Amniotic stem cell (primary cell): ENCODE results near the gene SNTB2.
"Not testable (repeated sequence)": the region's sequence is repeated elsewhere in the genome, so short reads cannot be mapped to it uniquely, and the experiment has no call there.

Source experiments
- DNase-seq: peaks from one replicate; lab custom pipeline; 2025; lab: John Stamatoyannopoulos, UW

The SNTB2 gene

DNA sequence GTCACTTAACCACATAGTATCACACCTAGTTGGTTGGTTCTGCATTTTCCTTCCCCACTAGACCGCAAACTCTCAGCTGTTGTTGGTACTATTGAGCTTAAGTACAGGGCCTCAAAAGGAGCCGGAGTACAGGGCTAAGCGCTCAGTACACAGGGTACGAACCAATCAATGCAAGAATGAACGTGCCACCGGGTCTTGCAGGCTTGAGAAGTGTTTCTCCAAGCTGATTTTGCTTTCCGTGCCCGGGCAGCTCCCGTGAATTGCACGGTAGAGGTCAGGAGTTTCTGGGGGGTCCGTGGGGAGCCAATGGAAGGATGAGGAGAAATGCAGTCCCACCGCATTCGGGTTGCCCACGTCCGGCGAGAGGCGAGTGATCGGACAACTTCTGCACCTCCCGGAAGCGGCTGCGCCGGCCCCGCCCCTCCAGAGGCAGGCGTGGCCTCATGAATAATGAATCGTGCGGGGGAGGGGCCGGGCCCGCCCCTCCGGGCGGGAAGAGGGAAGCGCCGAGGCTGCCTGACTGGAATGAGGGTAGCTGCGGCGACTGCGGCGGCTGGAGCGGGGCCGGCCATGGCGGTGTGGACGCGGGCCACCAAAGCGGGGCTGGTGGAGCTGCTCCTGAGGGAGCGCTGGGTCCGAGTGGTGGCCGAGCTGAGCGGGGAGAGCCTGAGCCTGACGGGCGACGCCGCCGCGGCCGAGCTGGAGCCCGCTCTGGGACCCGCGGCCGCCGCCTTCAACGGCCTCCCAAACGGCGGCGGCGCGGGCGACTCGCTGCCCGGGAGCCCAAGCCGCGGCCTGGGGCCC is at the start of gene SNTB2:
Gene SNTB2 (plus strand): TSS at position 523 of the 804 bp plus-strand sequence. CDS start 3 bp downstream, at position 526.
- DNase-seq, result peak; percentile 70

DNA sequence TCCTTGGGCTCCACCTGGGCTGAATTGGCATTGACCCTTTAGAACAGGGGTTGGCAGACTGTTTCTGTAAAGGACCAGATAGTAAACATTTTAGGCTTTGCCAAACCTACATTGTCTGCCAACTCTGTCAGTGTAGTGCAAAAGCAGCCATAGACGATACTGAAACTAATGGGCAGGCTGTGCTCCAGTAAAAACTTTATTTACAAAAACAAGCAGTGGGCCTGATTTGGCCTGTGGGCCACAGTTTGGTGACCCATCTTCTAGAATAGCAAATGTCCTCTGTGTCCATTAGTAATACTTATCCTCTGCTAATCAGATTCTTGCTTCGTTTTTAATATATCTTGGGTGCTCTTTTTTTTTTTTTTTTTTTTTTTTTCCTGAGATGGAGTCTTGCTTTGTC is 48.4 kb upstream of the SNTB2 start:
- no peak for DNase-seq

GRCh38 chr16:69139464-69139863 is 47.5 kb upstream of the SNTB2 start:
- DNase-seq, result not testable (repeated sequence)

DNA sequence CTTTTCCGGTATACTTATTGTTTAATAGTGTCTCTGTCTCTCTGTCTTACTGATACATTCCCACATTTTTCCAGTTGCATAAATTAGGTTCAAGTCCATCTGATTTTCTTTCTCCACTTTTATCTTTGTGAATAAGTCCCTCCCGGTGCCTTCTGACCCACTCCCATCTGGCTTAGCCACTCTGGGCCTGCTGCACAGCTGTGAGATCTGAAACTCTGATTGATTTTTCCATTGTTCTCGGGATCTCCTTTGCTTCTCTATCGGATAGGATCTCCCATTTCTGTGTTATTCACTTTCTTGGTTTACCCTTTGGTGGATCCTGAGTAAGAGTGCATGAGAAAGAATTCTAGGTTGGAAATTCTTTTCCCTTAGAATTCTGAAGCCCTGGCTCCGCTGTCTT is 46.0 kb upstream of the SNTB2 start:
- no peak for DNase-seq

DNA sequence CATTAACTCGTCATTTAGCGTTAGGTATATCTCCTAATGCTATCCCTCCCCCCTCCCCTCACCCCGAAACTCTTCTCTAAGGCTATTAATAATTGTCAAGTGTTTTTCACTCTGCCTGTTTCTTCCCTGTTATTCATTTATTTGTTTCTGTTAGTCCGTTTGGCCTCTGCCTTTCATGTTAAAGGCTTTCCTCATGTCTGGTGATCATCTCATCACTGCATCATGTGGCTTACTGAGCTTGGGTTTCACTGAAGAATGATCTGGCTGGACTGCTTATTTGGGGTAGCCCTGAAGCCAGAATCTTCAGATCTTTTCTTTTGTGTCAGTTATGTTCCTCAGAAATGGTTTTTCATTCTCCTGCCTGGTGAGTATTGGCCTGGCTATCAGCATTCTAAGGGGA is 45.0 kb upstream of the SNTB2 start:
- no peak for DNase-seq

GRCh38 chr16:69143116-69143515 is 43.8 kb upstream of the SNTB2 start:
- DNase-seq, result no peak

- no peak for DNase-seq
These were observed 41.3 kb upstream of the SNTB2 start for GRCh38 chr16:69145658-69146057.

GRCh38 chr16:69149621-69150020 is 37.3 kb upstream of the SNTB2 start:
- DNase-seq, result not testable (repeated sequence)

- DNase-seq, result peak; percentile 39
These were observed 36.7 kb upstream of the SNTB2 start for GRCh38 chr16:69150146-69150865.

DNA sequence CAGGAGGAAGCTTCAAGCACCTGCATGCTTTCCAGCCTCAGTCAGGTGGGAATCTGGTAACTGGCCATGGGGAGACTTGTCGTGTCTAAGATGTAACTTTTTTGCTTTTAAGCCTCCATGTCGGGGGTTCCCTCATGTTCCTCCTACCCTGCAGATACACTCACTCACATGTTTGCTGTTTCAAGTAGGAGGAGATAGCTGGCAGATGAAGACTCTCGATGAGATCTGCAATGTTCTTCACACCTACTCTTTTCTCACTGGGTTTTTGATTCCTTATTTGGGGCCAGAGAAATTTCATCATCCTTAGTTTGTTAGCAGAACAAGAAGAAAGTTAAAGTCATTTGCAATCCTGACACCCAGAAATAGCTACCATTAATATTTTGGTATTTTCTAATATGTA is 29.8 kb upstream of the SNTB2 start:
- no peak for DNase-seq

DNA sequence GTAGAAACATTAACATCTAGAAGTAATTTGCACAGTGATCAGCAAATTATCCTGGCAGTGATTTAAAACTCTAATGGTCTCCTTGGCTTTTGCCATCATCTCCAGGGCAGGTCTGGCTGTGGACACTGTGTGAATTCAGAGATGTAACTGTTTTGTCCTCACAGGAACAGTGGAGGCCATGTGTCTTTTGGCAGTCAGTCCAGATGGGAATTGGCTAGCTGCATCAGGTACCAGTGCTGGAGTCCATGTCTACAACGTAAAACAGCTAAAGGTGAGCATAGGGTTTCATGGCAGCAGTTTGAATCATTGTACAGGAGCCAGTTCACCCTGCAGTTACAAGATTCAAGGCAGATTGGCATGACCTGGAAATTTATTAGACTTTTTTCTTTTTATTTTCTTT is 26.8 kb upstream of the SNTB2 start:
- DNase-seq, result no peak

GRCh38 chr16:69165584-69165983 is 21.4 kb upstream of the SNTB2 start:
- DNase-seq, result no peak

- no peak for DNase-seq
These were observed 20.6 kb upstream of the SNTB2 start for GRCh38 chr16:69166221-69166833.

DNA sequence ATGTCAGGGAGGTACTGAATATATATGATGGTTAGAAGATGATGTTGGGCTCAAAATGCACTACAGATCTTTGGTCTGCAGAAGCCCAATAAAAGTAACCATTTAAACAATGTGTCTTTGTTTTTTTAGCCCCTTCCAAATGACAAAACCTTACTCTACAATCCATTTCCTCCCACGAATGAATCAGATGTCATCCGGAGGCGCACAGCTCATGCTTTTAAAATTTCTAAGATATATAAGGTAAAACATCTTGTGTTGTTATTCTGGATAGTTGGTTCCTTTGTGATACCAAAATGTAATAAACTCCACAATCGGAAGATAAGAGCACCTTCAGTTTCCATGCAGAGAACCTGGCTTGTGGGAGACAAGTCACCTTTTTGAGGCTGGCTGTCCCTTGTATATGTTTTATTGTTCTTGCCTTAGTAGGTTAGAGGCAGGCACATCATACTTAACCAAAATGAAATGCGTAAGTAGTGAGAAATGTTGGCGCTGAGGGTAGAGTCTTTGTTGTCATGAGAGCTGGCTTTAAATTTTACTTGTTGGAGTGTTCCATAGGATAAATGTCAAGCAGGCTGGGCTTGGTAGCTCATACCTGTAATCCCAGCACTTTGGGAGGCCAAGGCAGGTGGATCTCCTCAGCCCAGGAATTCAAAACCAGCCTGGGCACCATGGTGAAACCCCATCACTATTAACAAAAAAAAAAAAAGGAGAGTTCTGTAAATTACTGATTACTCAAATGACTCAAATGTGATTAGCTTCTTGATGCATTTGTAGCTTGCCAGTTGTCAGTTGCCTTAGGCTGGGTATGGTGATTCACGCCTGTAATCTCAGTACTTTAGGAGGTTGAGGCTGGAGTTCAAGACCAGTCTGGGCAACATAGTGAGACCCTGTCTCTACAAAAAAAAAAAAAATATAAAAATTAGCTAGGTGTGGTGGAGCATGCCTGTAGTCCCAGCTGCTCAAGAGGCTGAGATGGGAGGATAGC is 19.7 kb upstream of the SNTB2 start:
- no peak for DNase-seq

DNA sequence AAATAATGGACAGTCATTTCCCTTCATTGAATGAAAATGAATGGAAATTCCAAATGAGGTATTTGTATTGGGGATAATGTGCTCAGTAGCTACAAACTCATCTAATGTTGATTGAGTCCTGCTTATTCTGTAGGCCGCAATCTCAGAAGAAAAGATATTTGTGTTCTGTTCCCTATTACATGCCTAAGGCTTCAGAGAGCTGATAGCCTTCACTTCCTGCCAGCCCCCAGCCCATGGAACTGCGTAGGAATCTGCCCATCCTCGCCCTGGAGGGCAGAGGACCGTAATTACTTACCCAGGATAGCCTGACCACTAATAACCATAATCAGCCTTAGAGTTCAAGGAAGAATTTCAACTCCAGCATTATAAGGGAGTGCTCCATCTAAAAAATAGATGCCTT is 17.9 kb upstream of the SNTB2 start:
- DNase-seq, result no peak

DNA sequence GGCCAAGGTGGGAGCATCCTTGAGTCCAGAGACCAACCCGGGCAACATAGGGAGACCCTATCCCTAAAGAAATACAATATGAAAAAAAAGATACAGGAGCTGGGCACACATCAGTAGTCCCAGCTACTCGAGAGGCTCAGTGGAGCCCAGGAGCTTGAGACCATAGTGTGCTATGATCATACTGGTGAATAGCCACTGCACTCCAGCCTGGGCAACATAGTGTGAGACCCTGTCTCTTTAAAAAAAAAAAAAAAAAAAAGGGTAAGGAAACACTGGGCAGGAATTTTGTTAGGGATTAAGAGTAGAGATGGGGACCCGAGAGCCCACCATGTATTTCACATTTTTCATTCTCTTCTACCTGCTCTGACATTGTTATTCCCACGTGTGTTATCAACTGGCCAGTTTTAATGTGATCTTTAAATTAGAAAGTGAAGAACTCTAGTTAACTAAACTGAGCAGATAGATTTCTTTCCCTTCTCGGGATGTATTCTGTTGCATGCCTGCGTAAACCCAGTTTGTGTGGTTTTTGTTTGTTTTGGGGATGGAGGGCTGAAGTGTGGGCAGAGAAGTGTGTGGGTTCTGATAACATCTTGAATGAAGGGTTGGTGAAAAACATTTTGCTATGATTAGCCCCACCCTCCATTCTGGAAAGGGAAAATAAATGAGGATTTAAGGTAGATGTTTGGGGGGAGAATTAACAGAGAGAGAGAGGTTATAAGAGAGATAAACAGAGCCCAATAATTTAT is 17.2 kb upstream of the SNTB2 start:
- no peak for DNase-seq

GRCh38 chr16:69171325-69172084 is 15.5 kb upstream of the SNTB2 start:
- peak; percentile 41 for DNase-seq

DNA sequence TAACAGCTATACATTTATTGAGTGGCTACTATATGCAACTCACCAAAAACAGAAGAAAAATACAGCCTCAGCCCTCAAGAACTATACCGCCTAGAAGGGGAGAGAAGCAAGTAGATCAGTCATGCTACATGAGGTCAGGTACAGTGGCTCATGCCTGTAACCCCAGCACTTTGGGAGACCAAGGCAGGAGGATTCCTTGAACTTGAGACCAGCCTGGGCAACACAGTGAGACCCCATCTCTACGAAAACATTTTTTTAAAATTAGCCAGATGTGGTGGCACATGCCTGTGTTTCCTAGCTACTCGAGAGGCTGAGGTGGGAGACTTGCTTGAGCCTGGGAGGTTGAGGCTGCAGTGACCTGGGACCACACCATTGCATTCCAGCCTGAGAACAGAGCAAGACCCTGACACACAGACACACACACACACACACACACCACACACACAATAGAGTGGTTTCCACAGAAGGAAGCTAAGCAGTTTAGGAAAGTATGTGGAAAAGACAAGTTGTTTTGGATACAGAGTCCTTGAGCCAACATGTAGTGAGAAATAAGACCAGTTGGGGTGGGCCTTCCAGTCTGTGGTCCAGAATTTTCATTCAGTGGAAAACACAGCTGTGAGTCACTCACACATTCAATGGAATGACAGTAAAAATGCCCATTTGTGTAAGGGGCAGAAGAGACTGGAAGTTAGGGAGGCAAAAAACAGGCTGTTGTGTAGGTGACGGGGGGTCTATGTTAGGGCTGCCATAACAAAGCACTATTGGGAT is 10.7 kb upstream of the SNTB2 start:
- DNase-seq, result no peak

- no peak for DNase-seq
These were observed 7.5 kb upstream of the SNTB2 start for GRCh38 chr16:69179328-69180010.
